Chondrocyte (in vitro differentiated cells): ENCODE results near the gene TTLL11. TPM values are rescaled to one million over a fixed set of nuclear protein-coding genes. Genes with fewer than 3 reads are reported as not detected.

Experiments
- DNase-seq: peaks from one replicate; pipeline ENCODE4 v3.0.0; 2021; ENCODE audit warnings: mixed read lengths, low spot score
- H3K27ac Mint-ChIP-seq: one replicate; pipeline ENCODE4 v1.8.0; 2021; ENCODE audit warnings: mild to moderate bottlenecking, moderate library complexity, mixed read lengths; ENCODE audit not compliant: unreplicated experiment
- H3K27me3 Mint-ChIP-seq: 2 replicates; pipeline ENCODE4 v1.8.0; 2021; ENCODE audit warnings: low read depth, mixed read lengths
- H3K36me3 Mint-ChIP-seq: 2 replicates; pipeline ENCODE4 v1.8.0; 2021; ENCODE audit warnings: low read depth, mixed read lengths
- H3K4me1 Mint-ChIP-seq: 2 replicates; pipeline ENCODE4 v1.8.0; 2021; ENCODE audit warnings: low read depth, mild to moderate bottlenecking, mixed read lengths
- H3K4me3 Mint-ChIP-seq: one replicate; pipeline ENCODE4 v1.8.0; 2021; ENCODE audit warnings: mild to moderate bottlenecking, moderate library complexity, mixed read lengths; ENCODE audit not compliant: unreplicated experiment
- H3K9me3 Mint-ChIP-seq: 2 replicates; pipeline ENCODE4 v1.8.0; 2021; ENCODE audit warnings: low read depth, mixed read lengths
- CTCF ChIP-seq: fragments of 200-600 bp; sonication (generic); IDR thresholded peaks from 2 replicates; pipeline ENCODE4 v1.5.0; 2021; ENCODE audit warnings: antibody characterized with exemption, mild to moderate bottlenecking, moderate library complexity
- total RNA-seq: library from RNA; stranded (reverse); gene quantifications from 3 replicates; pipeline ENCODE4 v1.2.1, GENCODE V29; 2021

TTLL11 gene
- total RNA-seq, 1 donor from 2014 or later: 9.1 TPM

GRCh38 chr9:121991307-121991661, 101.8 kb downstream of the TTLL11 start:
- no peaks in the 10 kb centered on the region for H3K9me3 Mint-ChIP-seq
- TF ChIP-seq CTCF: no peak

GRCh38 chr9:121990600-121991306, 102.4 kb downstream of the TTLL11 start:
- H3K4me3 Mint-ChIP-seq: no peak overlapping the region
- TF ChIP-seq CTCF: no peak
- no peak overlapping the region for H3K27ac Mint-ChIP-seq
- no peaks in the 10 kb centered on the region for H3K9me3 Mint-ChIP-seq
- H3K4me1 Mint-ChIP-seq: peaks cover 16% of the 10 kb centered on the region
- no peak for DNase-seq
- peaks cover 6% of the 10 kb centered on the region for H3K36me3 Mint-ChIP-seq
- H3K27me3 Mint-ChIP-seq: no peaks in the 10 kb centered on the region

More at GRCh38 chr9:121991307-121991661, 101.8 kb downstream of the TTLL11 start:
- no peak overlapping the region for H3K4me3 Mint-ChIP-seq
- peaks cover 10% of the 10 kb centered on the region for H3K4me1 Mint-ChIP-seq
- H3K27ac Mint-ChIP-seq: no peak overlapping the region
- H3K36me3 Mint-ChIP-seq: peaks cover 6% of the 10 kb centered on the region
- H3K27me3 Mint-ChIP-seq: no peaks in the 10 kb centered on the region
- DNase-seq: no peak

GRCh38 chr9:121989010-121989409, 104.1 kb downstream of the TTLL11 start:
- TF ChIP-seq CTCF: peak; percentile 66
- Mint-ChIP-seq H3K9me3 (no peaks in the 10 kb centered on the region), H3K27ac (no peak overlapping the region), H3K4me1 (peaks cover 30% of the 10 kb centered on the region), H3K36me3 (peaks cover 6% of the 10 kb centered on the region), H3K27me3 (no peaks in the 10 kb centered on the region), H3K4me3 (no peak overlapping the region)
- no peak for DNase-seq

- H3K36me3 Mint-ChIP-seq: peaks cover 6% of the 10 kb centered on the region
- TF ChIP-seq CTCF: no peak
- no peaks in the 10 kb centered on the region for H3K9me3 Mint-ChIP-seq
- no peak for DNase-seq
- peaks cover 34% of the 10 kb centered on the region for H3K4me1 Mint-ChIP-seq
- H3K27me3 Mint-ChIP-seq: no peaks in the 10 kb centered on the region
- H3K27ac Mint-ChIP-seq: no peak overlapping the region
- H3K4me3 Mint-ChIP-seq: no peak overlapping the region
Measured at GRCh38 chr9:121987314-121987713, 105.8 kb downstream of the TTLL11 start.

GRCh38 chr9:121985792-121986494, 107.2 kb downstream of the TTLL11 start:
- TF ChIP-seq CTCF: peak; percentile 27
- H3K27ac Mint-ChIP-seq: peak overlapping the region; percentile 95
- H3K4me3 Mint-ChIP-seq: no peak overlapping the region
- H3K9me3 Mint-ChIP-seq: peaks cover 5% of the 10 kb centered on the region
- no peak for DNase-seq
- peaks cover 10% of the 10 kb centered on the region for H3K36me3 Mint-ChIP-seq
- H3K27me3 Mint-ChIP-seq: no peaks in the 10 kb centered on the region
- peaks cover 34% of the 10 kb centered on the region for H3K4me1 Mint-ChIP-seq
